OCI-LY7 (cell line): Measurements from ENCODE around the gene IFIT1.

Experiments
- EZH2phosphoT487 ChIP-seq: fragments of 200-600 bp; sonication (generic); IDR thresholded peaks from 2 replicates; pipeline ENCODE4 v1.6.1; 2018; ENCODE audit warnings: low read depth, borderline replicate concordance, mild to moderate bottlenecking, mixed run types, antibody characterized with exemption, low read length, moderate library complexity, mixed read lengths
- TF ChIP-seq, protein P1 (sequence below): fragments of 200-600 bp; sonication (generic); conservative IDR thresholded peaks from 2 replicates; pipeline ENCODE4 v1.5.1; 2014; ENCODE audit warnings: mild to moderate bottlenecking, antibody characterized with exemption, low read length, moderate library complexity, mixed read lengths

DNA sequence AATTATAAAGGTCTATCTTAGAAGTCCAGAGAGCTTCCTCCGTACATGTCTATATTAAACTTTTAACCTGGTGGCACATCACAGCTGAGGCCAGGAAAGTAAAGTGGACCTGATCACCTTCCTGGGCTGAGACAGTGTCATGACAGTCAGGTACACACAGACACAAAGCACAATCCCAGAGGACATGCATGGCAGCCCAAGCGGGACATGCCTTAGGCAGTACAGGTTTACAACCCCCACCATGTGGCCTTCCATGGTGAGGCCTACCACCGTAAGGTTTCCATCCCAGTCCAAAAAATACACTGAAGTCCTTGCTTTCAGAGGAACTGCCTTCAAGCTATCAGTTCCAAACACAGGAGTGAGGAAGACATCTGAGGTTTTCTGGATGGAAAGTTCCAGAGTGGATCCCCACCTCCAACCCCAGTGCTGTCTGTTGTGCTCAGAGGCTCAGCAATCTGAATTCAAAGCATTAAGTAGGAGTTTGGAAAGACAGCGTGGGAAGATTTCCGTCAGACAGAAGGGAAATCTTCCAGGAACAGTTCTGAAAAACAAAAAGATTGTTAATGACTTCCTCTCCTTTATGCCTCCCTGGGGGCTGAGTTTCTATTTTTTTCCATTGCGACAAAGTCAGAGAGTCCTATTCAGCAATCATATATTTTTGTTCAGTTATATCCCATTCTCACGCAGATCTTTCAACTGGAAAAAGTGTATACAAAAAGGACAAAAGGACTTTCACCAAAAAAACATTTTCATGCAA is 44.5 kb upstream of the IFIT1 start:
- TF ChIP-seq, protein P1, sequence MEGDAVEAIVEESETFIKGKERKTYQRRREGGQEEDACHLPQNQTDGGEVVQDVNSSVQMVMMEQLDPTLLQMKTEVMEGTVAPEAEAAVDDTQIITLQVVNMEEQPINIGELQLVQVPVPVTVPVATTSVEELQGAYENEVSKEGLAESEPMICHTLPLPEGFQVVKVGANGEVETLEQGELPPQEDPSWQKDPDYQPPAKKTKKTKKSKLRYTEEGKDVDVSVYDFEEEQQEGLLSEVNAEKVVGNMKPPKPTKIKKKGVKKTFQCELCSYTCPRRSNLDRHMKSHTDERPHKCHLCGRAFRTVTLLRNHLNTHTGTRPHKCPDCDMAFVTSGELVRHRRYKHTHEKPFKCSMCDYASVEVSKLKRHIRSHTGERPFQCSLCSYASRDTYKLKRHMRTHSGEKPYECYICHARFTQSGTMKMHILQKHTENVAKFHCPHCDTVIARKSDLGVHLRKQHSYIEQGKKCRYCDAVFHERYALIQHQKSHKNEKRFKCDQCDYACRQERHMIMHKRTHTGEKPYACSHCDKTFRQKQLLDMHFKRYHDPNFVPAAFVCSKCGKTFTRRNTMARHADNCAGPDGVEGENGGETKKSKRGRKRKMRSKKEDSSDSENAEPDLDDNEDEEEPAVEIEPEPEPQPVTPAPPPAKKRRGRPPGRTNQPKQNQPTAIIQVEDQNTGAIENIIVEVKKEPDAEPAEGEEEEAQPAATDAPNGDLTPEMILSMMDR = no peak
- no peak for TF ChIP-seq EZH2phosphoT487
